H1 (cell line): ENCODE measurements around the gene GDPD4. TPM values are rescaled to one million over a fixed set of nuclear protein-coding genes. Genes with fewer than 3 reads are reported as not detected.
A peak's percentile ranks its signal among the peaks of the same experiment; 100 is the strongest.

Experiments
- CTCF ChIA-PET: fragments of 300-600 bp; sonication (Branson Sonifier 250); formaldehyde crosslinking; loops from one replicate; lab custom pipeline; 2021; ENCODE audit not compliant: partially characterized antibody; lab: Charles Lee
- POLR2A ChIA-PET: fragments of 300-600 bp; sonication (Branson Sonifier 250); formaldehyde crosslinking; loops from one replicate; lab custom pipeline; 2021; ENCODE audit warnings: inconsistent platforms; ENCODE audit not compliant: partially characterized antibody; lab: Charles Lee
- DNase-seq, 2 experiments: peaks; one replicate each; pipeline versions ENCODE4 v3.0.0 to v3.0.0-alpha.2; 2010 to 2022; ENCODE audit warnings: low spot score in 2 of 2, low read depth in 1 of 2, mixed read lengths in 1 of 2
- FAIRE-seq: peaks from 2 replicates; lab custom pipeline; 2011; peaks lifted over from hg19 to GRCh38; lab: Jason Lieb, UNC
- H2AFZ ChIP-seq: 2 replicates; pipeline ENCODE4 v1.8.1; 2012; ENCODE audit warnings: low read length, inconsistent platforms
- H2AK5ac ChIP-seq: 2 replicates; pipeline ENCODE4 v1.6.1; 2013; ENCODE audit warnings: low read depth, low read length
- H2BK120ac ChIP-seq: replicated peaks from 2 replicates; pipeline ENCODE3; 2013; ENCODE audit warnings: low read depth, low read length, inconsistent platforms
- H2BK12ac ChIP-seq: 2 replicates; pipeline ENCODE4 v1.6.1; 2013; ENCODE audit warnings: low read depth, low read length
- H2BK15ac ChIP-seq: 2 replicates; pipeline ENCODE4 v1.6.1; 2013; ENCODE audit warnings: low read length
- H2BK20ac ChIP-seq: 2 replicates; pipeline ENCODE4 v1.6.1; 2013; ENCODE audit warnings: low read length
- H2BK5ac ChIP-seq: 2 replicates; pipeline ENCODE4 v1.6.1; 2013; ENCODE audit warnings: low read depth, low read length
- H3K14ac ChIP-seq: 2 replicates; pipeline ENCODE4 v1.6.1; 2013; ENCODE audit warnings: inconsistent platforms; ENCODE audit not compliant: insufficient read length
- H3K18ac ChIP-seq: 2 replicates; pipeline ENCODE4 v1.6.1; 2013; ENCODE audit warnings: low read length; ENCODE audit errors: extremely low read depth
- H3K23ac ChIP-seq: 2 replicates; pipeline ENCODE4 v1.6.1; 2013; ENCODE audit warnings: inconsistent platforms; ENCODE audit not compliant: insufficient read length
- H3K23me2 ChIP-seq: 2 replicates; pipeline ENCODE4 v1.6.1; 2013; ENCODE audit warnings: low read depth, low read length
- H3K27ac ChIP-seq: 2 replicates; pipeline ENCODE4 v1.6.1; 2011; ENCODE audit warnings: low read depth, low read length, inconsistent platforms
- H3K27me3 ChIP-seq, 4 experiments: replicated peaks in 1 of 4; 1 replicate in 1 of 4; 2 replicates in 3 of 4; pipeline versions ENCODE4 v1.6.1 to v1.8.1; 2011 to 2013; ENCODE audit warnings: low read length in 3 of 4, mild to moderate bottlenecking in 3 of 4, inconsistent platforms in 2 of 4, mixed read lengths in 2 of 4, moderate library complexity in 1 of 4; ENCODE audit not compliant: control insufficient read depth in 3 of 4, insufficient read depth in 3 of 4; ENCODE audit errors: extremely low read depth in 1 of 4
- H3K36me3 ChIP-seq, 4 experiments: 2 replicates each; pipeline versions ENCODE4 v1.6.1 to v1.8.1; 2011 to 2013; ENCODE audit warnings: mild to moderate bottlenecking in 4 of 4, low read length in 3 of 4, moderate library complexity in 2 of 4, control low read depth in 1 of 4, inconsistent platforms in 1 of 4; ENCODE audit not compliant: insufficient read depth in 4 of 4, control insufficient read depth in 2 of 4
- H3K4ac ChIP-seq: replicated peaks from 2 replicates; pipeline ENCODE3; 2013; ENCODE audit warnings: low read length, low read depth, mixed read lengths, inconsistent platforms; ENCODE audit not compliant: insufficient read length
- H3K4me1 ChIP-seq, 4 experiments: replicated peaks in 1 of 4; 1 replicate in 1 of 4; 2 replicates in 3 of 4; pipeline versions ENCODE4 v1.6.1 to v1.8.1; 2011 to 2013; ENCODE audit warnings: low read length in 3 of 4, inconsistent platforms in 2 of 4, mixed read lengths in 1 of 4; ENCODE audit not compliant: insufficient read depth in 4 of 4, control insufficient read depth in 3 of 4
- H3K4me2 ChIP-seq, 2 experiments: 2 replicates each; pipeline versions ENCODE4 v1.6.1 to v1.8.1; 2011 to 2013; ENCODE audit warnings: low read depth in 2 of 2, low read length in 2 of 2, control low read depth in 1 of 2, inconsistent platforms in 1 of 2, mild to moderate bottlenecking in 1 of 2; ENCODE audit not compliant: insufficient read depth in 1 of 2
- H3K4me3 ChIP-seq, 4 experiments: fragments of 200-600, 300-600 bp in 1 of 4; sonication (generic), shearing (Covaris generic), sonication (Bioruptor Twin) in 1 of 4; 2 replicates each; pipeline versions ENCODE4 v1.5.1 to v1.8.1; 2011 to 2016; ENCODE audit warnings: low read length in 4 of 4, low read depth in 3 of 4, control low read depth in 2 of 4, inconsistent platforms in 2 of 4, mild to moderate bottlenecking in 2 of 4, mixed read lengths in 1 of 4, moderate library complexity in 1 of 4; ENCODE audit not compliant: insufficient read depth in 2 of 4; ENCODE audit errors: extremely low read depth in 1 of 4
- H3K56ac ChIP-seq: replicated peaks from 2 replicates; pipeline ENCODE3; 2013; ENCODE audit warnings: low read depth, mild to moderate bottlenecking, mixed read lengths, low read length, inconsistent platforms; ENCODE audit not compliant: insufficient read length
- H3K79me1 ChIP-seq: 2 replicates; pipeline ENCODE4 v1.6.1; 2013; ENCODE audit warnings: low read depth, low read length, control low read depth
- H3K79me2 ChIP-seq, 2 experiments: 2 replicates each; pipeline versions ENCODE4 v1.6.1 to v1.8.1; 2012 to 2013; ENCODE audit warnings: low read length in 2 of 2, mild to moderate bottlenecking in 2 of 2, inconsistent platforms in 1 of 2; ENCODE audit not compliant: insufficient read depth in 2 of 2, control insufficient read depth in 1 of 2
- H3K9ac ChIP-seq, 4 experiments: replicated peaks in 1 of 4; 1 replicate in 1 of 4; 2 replicates in 3 of 4; pipeline versions ENCODE4 v1.6.1 to v1.8.1; 2011 to 2013; ENCODE audit warnings: low read depth in 3 of 4, low read length in 3 of 4, control low read depth in 2 of 4, mild to moderate bottlenecking in 2 of 4, moderate library complexity in 2 of 4, inconsistent platforms in 1 of 4; ENCODE audit errors: extremely low read depth in 1 of 4
- H3K9me3 ChIP-seq, 2 experiments: 2 replicates each; pipeline versions ENCODE4 v1.6.1 to v1.8.1; 2012 to 2013; ENCODE audit warnings: mild to moderate bottlenecking in 2 of 2, moderate library complexity in 2 of 2, control low read depth in 1 of 2, inconsistent platforms in 1 of 2, low read depth in 1 of 2, low read length in 1 of 2, mixed read lengths in 1 of 2; ENCODE audit not compliant: insufficient read depth in 2 of 2
- H4K20me1 ChIP-seq, 2 experiments: replicated peaks in 1 of 2; 2 replicates each; pipeline versions ENCODE3 to v1.8.1; 2011 to 2013; ENCODE audit warnings: inconsistent platforms in 2 of 2, low read length in 2 of 2, mild to moderate bottlenecking in 1 of 2; ENCODE audit not compliant: insufficient read depth in 2 of 2, control insufficient read depth in 1 of 2
- H4K5ac ChIP-seq: 2 replicates; pipeline ENCODE4 v1.6.1; 2013; ENCODE audit warnings: low read length, low read depth, mixed read lengths, inconsistent platforms; ENCODE audit not compliant: insufficient read length
- H4K8ac ChIP-seq: 2 replicates; pipeline ENCODE4 v1.8.0; 2013; ENCODE audit warnings: mild to moderate bottlenecking, moderate library complexity, low read length, inconsistent platforms; ENCODE audit not compliant: insufficient read depth; ENCODE audit errors: extremely low read depth
- H4K91ac ChIP-seq: replicated peaks from 2 replicates; pipeline ENCODE3; 2013; ENCODE audit warnings: low read length, mixed read lengths, inconsistent platforms; ENCODE audit not compliant: insufficient read length
- KDM1A ChIP-seq: fragments of 200-600, 300-600 bp; sonication (generic); IDR thresholded peaks from 2 replicates; pipeline ENCODE4 v1.7.1; 2016; ENCODE audit warnings: mild to moderate bottlenecking, low read length, borderline replicate concordance
- RXRA ChIP-seq: IDR thresholded peaks from 2 replicates; pipeline ENCODE4 v1.6.1; 2011; ENCODE audit warnings: low read depth, mild to moderate bottlenecking, low read length, moderate library complexity; ENCODE audit not compliant: insufficient read depth
- SIX5 ChIP-seq: IDR thresholded peaks from 2 replicates; pipeline ENCODE4 v1.6.1; 2011; ENCODE audit warnings: mild to moderate bottlenecking, low read depth, low read length
- WGBS, 2 experiments: shearing (Covaris generic) in 1 of 2; methylation state at CpG; one replicate each; pipeline versions ENCODE4 v1.1.6 to v1.1.7; 2013 to 2015; ENCODE audit warnings: low lambda C conversion rate in 2 of 2, mixed read lengths in 2 of 2, inconsistent platforms in 1 of 2, low coverage in 1 of 2, missing lambda C conversion rate in 1 of 2; ENCODE audit not compliant: insufficient replicate concordance in 2 of 2, insufficient coverage in 1 of 2, insufficient read length in 1 of 2; ENCODE audit errors: extremely low coverage in 1 of 2, missing lambda C conversion rate in 1 of 2; 5-methylcytosine and 5-hydroxymethylcytosine counted together
- polyA plus RNA-seq, 7 experiments: library from polyadenylated mRNA; depleted of rRNA in 3 of 7; stranded (reverse) in 5 of 7; unstranded in 2 of 7; fragments of >200 nt in 5 of 7; fragments of 200-250 nt in 2 of 7; gene quantifications; 1 replicate in 5 of 7; 2 replicates in 1 of 7; 4 replicates in 1 of 7; pipeline versions ENCODE4 v1.2.1 to v1.2.3, GENCODE V29; 2011 to 2013; ENCODE audit warnings: missing spikeins in 2 of 7, mixed read lengths in 2 of 7
- total RNA-seq: library from RNA; stranded (reverse); fragmentation: NEBNext Ultra II Directional; extraction: Animal tissue kit (Norgen Biotek cat#: 25700); gene quantifications from 2 replicates; pipeline ENCODE4 v1.2.1, GENCODE V29; 2021

Gene GDPD4
- total and polyA plus RNA-seq, 2 of the 8 experiments (the other 6 are each of a cell fraction or from before 2014, with no cell fraction given), result not detected

DNA sequence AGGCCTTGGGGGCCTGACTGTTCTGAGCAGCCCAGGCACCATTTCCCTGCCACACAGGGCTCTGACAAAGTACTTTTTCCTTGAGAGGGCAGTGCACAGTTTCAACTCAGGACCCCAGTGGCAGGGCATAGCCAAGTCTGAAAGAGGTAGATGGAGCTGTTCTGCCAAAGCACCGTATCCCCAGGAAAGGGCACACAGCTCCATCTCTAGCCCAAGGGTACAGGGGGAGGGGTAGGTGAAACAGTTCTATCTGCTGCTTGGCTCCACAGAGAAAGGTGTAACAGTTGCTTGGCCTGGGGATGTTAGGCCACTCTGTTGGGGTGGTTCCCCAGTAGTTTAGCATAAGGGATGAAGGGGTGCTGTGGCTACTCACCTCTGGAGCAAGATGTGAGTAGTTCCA, 47.8 kb downstream of the GDPD4 start:
- Histone ChIP-seq H3K27ac (no peak overlapping the region), H2AK5ac (no peak overlapping the region), H3K79me1 (no peaks in the 10 kb centered on the region), H2AFZ (peak overlapping the region; percentile 20; the same call in 1 of the 2 replicates), H4K8ac (no peak overlapping the region), H4K20me1 (peaks cover 0 to 1% of the 10 kb centered on the region in 2 experiments), H4K5ac (no peak overlapping the region), H3K9ac (no peak overlapping the region), H3K18ac (no peak overlapping the region), H2BK20ac (no peak overlapping the region), H3K79me2 (no peaks in the 10 kb centered on the region), H3K4me2 (no peak overlapping the region), H3K4ac (no peak overlapping the region), H2BK5ac (no peak overlapping the region), H3K27me3 (no peaks in the 10 kb centered on the region), H2BK15ac (0 out of 2 replicates have a peak overlapping the region, but pooled peaks have one; percentile 61), H3K9me3 (no peaks in the 10 kb centered on the region), H3K14ac (no peak overlapping the region), H2BK12ac (no peak overlapping the region), H3K36me3 (no peaks in the 10 kb centered on the region), H4K91ac (no peak overlapping the region), H3K56ac (no peak overlapping the region), H3K4me1 (no peaks in the 10 kb centered on the region), H3K23me2 (peaks cover 2% of the 10 kb centered on the region; the same call in 1 of the 2 replicates), H3K4me3 (no peak overlapping the region), H3K23ac (no peak overlapping the region), H2BK120ac (no peak overlapping the region)
- no peak for FAIRE-seq
- 82% methylated on average over 1 of the region's 1 CpG; no CpG with 5 or more reads in 1 of the 2 experiments for WGBS, 2 experiments
- ChIA-PET POLR2A (no interaction called here), CTCF (interaction anchor here (0.9 to 1.4 kb wide), 3 partner anchors 29 to 66 kb away, joined by 3 read pairs; no protein-coding TSS in a partner anchor)
- TF ChIP-seq KDM1A (no peak), SIX5 (no peak), RXRA (no peak)
- DNase-seq, result no peak
